HG03521 (cell line): ENCODE data around the gene ITLN1.

Source experiments
- ATAC-seq: cut with Tn5 transposase; IDR thresholded peaks from one replicate; pipeline ENCODE4 v1.9.1; 2021; ENCODE audit warnings: mild to moderate bottlenecking, moderate library complexity; ENCODE audit not compliant: unreplicated experiment

The ITLN1 gene

DNA sequence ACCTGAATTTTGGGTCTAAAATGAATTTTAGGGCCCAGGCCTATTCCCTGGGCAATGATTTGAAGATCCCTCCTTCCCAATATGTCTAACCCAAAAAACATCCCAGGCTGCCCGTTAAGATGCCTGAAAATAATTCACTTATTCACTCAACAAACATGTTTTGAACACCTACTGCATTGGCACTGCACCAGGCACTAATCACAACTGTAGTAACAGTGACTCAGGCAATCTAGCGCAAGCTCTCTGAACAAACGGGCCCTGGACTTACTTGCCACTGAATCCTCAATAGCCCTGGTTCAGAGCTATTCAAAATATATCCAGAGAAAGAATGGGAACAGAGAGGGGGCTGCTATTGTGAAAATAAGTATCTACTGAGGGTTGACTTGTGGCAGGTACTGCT is 26.5 kb downstream of the ITLN1 start:
- ATAC-seq: no peak

DNA sequence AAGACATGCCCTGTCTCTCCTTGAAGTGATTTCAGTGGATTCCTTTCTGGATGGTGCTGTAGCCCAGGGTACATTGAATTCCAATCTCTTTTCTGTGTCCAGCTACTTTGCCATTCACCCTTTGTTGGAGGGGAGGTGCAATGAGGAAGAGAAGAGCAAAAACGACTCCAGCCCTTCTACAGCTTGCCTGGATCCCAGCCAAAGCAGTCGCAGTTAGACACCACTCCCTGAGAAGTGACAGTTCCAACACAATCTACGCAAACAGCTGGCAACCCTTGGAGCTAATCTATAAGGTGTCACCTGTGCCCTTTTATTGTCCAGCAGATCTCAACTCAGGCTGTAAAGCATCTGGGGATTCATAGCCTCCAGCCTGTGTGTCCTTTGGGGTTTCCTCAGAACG is 26.9 kb downstream of the ITLN1 start:
- ATAC-seq: no peak

DNA sequence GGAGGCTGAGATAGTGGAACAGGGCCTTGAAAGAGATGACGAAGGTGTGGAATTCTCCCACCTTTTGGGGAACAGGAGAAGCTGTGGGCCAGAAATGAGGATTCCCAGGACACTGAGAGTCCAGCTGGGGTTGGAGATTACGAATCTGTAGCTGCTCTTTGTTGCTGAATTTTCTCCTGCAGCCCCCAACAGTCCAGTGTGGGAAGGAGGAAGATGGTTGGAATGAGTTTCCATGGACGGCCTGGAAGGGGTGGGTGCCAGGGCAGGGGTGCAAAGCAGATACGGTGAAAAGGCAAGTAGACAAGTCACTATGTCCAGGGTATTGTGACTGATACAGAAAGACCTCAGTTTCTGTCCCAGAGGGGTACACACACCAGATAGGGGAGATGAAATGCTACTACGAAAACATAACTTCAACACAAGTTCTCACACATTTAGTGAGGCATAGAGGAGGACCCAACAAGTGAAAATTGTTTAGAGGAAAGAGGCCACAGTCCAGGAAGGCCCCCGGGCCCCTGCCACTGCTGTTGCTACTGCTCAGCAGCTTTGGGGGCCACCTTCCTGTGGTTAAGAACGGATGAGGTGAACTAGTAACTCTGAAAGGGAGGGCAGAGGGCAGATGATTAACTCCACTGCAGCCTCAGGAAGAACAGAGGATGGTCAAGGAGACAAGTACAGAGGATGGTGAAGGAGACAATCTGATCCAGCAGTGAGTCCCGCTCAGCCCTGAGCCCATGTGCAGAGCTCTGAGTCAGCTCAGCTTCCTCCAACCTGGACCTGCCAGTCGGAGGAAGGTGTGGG is 29.6 kb downstream of the ITLN1 start:
- ATAC-seq: peak; percentile 69

DNA sequence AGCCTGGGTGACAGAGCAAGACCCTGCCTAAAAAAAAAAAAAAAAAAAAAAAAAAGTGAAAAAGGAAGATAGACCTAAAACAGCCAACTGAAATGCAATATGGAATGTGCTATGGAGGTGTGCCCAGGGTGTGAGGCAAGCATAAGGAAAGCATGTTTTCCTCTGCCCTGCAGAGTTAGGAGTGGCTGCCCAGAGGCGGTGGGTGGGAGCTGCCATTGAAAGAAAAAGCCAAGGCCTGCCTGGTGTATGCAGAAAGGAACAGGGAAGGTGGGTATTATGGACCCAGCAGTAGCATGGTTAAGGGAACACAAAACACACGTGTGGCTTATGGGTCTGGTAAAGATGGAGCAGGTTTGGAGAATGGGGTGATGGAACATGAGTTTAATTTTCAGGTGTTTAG is 31.2 kb downstream of the ITLN1 start:
- ATAC-seq: no peak

DNA sequence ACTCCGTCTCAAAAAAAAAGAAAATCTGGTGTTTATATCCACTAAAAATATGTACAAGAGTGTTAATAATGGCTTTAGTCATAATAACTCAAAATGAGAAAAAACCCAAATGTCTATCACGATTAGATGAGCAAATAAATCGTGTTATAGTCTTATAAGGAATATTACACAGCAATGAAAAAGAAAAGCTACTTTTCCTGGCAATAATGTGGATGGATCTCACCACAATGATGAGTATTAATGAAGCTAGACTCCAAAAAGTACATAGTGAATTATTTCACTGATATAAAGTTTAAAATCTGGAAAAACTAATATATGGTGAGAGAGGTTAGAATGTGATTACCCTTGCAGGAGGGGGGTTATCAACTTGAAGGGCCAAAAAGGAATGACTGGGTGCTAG is 32.0 kb downstream of the ITLN1 start:
- ATAC-seq: no peak

DNA sequence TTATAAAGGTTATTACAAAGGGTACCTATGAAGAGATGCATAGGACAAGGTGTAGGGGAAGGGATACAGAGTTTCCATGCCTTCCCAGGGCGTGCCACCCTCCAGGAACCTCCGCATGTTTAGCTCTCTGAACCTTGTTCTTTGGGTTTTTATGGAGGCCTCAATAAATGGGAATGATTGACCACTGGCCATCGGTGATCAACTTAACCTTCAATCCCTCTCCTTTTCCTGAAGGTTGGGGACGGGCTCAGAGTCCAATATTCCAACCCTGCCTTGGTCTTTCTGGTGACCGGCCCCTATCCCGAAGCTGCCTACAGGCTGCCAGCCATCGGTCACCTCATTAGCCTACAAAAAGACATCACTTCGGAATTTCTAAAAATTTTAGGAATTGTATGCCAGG is 34.0 kb downstream of the ITLN1 start:
- ATAC-seq: no peak

DNA sequence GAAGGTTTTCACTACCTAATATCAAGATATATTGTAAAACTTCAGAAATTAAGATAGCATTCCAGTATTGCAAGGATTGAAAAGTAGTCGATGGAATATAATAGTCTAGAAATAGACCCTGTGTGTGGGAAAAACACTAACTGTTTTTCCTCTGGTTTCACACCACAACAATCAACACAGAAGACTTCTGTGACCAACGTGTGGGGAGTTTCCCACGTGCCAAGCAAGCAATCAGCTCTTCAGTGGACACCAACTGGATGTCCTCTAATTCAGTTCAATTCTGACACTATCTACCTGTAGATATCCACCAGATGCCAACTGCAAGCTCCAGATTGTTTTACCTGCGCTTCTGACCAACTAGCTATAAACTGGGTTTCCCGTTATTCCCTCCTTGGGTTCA is 34.4 kb downstream of the ITLN1 start:
- no peak for ATAC-seq

DNA sequence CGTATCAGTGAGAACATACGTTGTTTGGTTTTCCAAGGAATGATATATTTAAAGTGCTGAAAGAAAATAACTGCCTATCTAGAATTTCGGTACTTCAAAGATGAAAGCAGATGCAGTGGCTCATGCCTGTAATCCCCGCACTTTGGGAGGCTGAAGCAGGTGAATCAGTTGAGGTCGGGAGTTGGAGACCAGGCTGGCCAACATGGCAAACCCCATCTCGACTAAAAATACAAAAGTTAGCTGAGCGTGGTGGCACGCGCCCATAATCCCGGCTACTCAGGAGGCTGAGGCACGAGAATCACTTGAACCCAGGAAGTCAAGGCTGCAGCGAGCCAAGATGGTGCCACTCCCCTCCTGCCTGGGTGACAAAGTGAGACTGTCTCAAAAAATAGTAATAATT is 38.7 kb downstream of the ITLN1 start:
- no peak for ATAC-seq

DNA sequence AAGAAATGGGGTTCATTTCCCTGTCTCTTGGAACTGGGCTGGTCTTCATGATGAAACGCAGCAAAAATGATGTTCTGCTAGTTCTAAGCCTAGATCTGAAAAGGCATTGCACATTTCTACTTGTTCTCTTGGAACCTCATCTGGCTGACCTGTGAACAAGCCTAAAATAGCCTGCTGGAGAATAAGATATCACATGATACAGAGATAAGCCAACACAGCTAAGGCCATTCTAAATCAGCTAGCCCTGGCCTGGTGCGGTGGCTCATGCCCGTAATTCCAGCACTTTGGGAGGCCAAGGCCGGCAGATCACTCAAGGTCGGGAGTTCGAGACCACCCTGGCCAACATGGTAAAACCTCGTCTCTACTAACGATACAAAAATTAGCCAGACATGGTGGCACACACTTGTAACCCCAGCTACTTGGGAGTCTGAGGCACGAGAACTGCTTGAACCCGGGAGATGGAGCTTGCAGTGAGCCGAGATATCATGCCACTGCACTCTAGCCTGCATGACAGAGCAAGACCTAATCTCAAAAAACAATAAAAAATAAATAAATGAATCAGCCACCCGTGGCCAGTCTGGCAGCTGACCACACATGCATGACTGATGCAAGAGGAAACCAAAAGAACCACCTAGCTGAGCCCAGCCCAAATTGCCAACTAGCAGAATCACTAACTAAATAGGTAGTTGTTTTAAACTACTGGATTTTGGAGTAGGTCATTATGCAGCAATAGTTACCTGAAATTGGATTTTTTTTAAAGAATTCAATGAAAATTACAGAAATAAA is 40.3 kb downstream of the ITLN1 start:
- no peak for ATAC-seq

DNA sequence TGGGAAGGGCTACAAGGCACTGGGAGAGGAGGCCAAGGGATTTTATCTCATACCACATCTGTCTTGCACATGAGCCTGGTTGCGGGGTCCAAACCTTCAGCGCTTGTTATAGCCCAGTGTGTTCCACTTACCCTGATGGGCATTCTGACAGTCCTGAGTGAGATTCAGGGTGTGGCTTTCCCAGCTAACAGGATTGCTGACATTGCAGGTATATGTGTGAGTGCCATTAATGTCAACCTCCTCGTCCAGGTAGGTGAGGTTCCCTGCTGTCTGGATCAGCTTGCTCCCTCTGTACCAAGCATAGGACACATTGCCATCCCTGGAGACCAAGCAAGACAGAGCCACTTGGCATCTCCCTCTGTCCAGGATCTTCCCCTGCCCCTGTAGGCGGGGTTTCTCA is 43.9 kb downstream of the ITLN1 start:
- ATAC-seq: no peak

DNA sequence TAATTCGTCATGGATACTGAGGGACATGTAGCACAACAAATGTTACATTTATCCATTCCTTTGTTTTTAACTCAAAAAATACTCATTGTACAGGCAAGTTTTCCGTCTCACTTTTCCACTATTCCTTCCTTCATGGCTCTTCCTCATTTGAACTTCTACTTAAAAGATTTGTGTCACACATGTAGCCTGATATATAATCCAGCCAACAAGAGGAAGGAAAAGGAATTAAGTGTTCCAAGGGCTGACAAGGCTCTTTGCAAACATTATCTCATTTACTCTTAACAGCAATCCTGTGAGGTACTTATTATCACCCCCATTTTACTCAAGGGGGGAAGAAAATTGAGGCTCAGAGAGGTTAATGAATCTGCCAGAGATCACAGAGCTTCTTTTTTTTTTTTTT is 45.2 kb downstream of the ITLN1 start:
- ATAC-seq: no peak

DNA sequence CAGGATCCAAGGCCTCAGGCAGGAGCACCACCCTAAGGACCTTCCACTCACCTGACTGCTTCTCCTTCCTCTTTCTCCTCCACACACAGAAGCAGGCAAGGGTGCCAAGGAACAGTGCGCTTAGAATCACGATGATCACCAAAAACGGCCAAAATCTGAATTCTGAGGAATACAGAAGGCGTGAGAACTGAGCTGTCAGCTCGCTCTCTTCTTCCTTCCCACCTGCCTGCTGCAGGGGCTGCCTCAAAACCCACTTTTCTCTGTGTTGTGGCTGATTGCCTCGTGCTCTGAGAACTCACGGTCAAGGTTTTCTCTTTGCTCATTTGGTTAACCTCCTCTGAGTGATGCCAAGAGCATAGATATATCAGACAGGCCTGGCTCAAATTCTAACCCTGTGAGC is 46.1 kb downstream of the ITLN1 start:
- ATAC-seq: no peak

DNA sequence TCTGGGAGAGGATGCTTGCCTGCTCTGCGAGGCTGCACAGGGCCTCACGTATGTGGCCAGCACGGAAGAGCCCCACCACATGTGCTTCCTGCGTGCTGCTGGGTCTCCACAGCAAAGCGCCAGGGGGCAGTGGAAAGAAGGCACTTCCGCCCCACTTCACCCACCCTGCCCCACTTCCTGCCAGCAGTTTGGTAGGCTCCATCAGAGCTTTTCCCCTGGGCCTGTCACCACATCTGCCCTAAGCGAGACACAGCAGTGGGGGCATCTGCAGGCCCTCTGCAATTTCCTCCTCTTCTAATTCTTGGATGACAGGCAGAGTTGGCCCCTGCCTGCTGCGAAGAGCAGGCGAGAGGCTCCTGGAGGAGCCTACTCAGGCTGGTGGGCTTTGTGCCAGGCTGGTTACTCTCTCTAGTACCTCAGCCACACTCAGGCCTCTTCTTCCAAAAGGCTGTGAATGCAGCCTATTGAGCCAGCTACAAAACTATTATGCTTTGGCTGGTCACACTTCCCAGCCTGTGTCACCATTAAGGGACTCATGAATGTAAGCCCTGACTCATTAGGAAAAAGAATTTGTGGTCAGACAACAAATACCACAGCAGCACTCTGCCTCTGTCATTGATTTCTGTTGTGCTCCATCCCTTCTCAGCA is 47.3 kb downstream of the ITLN1 start:
- peak; percentile 73 for ATAC-seq

DNA sequence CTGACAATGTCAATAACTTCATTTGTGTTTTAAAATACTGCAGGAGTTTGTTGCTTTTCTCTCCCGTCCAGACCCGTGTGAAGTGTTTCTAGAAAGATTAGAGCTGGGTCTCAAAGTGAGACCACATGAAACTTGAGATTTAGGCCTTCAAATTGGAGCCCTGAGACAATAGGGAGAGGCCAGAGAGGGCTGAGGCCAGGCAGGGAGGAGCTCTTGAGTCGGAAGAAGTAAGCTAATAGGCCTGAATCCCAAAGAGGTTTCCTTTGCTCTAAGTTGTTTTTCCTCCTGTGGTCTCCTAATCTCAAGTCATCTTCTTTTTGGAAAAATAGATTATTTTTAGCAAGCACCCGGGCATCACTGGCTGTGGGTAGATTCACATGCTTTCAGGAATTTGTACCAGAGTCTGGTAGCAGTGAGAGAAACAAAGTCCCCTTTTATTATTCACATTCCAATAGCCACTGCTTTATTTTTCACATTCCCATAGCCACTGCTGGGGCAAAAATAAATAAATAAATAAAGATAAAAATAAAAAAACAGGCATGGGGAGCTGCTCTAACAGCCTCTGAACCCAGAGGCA is 47.9 kb downstream of the ITLN1 start:
- no peak for ATAC-seq

DNA sequence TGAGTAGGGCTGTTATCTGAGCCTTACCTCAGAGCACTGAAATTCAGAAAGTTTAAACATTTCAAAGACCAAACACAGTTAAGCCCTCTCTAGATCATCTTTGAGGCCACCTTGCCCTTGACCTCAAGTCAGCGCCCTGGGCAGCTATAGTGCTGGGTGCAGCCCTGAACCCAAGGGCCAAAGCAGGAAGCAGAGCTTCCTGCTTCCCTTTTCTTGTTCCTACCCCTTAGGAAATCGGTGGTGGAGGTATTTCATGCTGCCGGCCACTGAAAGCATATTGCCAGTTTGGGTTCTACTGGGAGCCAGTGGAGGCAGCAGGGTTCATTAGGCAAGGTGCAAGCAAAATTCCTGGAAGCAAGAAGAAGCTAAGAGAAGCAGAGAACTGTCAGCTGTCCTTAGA is 48.4 kb downstream of the ITLN1 start:
- no peak for ATAC-seq

DNA sequence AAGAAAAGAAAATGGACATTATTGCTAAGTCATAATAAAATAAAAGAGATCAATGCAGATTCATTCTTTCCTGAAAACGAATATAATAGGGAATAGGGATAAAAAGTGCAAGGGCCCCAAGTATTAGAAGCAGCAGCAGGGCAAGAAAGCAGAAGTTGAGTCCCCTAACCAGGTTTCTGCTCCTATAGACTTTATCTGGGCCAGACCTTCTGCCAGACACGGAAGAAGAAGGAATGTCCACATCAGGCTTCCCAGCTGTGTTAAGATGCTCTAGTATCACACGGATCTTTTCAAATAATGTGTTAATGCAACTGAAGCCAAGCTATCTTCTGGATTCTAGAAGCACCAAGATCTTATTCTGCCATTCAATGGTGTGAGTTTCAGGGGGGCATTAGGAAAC is 49.2 kb downstream of the ITLN1 start:
- ATAC-seq: no peak

DNA sequence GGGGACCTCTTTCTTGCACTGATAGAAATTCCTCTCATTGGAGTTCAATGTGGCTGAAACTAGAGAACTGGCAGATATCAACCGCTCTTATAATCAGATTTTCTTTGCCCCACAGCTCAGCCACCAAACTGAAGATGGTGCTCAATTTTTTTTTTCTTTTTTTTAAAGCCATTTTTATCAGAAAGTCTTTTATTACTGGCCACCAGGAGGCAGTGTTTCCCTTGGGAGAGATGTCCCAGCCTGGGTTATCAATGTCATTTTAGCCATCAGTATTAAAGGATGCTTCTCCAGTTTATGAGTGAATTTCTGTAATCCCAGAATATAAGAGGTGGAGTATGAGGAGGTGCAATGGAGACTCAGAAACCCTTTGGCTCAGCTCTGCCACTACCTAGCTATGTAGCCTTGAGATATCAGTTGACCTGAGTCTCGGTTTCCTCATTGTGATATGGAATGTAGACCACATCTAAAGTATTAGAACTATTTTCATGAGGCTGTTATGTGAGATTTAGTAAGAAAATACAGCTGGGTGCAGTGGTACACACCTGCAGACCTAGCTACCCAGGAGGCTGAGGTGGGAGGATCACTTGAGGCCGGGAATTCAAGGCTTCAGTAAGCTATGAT is 49.9 kb downstream of the ITLN1 start:
- ATAC-seq: no peak

DNA sequence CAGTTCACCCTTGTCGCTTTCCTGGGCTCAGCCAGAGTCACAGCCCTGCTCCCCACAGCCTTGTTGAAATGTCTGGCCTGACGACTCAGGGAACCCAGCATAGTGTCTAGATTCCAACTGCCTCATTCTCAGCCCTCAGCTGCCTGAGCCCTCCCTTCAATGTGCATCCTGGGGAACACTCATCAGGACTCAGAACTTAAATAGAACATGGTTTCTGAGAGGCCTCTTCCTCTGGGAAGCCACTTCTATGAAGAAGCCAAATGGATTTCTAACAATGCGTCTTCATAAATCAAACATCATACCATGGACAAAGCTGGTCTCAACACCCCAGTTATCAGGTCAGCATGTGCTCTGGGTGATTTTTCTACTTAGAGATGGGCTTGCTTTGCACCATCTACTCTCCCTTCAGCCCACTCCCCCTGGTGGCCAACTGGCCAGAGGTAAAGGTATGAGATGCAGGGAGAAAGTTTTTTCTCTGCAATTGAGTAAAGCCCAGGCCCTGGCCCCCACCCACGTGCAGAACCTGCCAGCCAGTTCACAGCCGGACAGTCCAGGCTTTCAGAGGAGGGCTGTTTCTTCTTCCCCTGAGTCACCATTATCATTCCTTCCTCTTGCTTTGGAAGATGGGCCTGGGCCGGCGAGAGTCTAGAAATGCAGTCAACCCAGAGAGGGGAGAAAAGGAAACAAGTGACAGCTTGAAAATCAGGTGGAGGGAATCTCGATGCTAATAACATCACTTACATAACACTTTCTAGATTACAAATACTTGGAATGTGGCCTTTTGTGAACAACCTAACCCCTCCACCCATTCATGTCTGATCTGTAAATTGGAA is 54.4 kb downstream of the ITLN1 start:
- no peak for ATAC-seq

DNA sequence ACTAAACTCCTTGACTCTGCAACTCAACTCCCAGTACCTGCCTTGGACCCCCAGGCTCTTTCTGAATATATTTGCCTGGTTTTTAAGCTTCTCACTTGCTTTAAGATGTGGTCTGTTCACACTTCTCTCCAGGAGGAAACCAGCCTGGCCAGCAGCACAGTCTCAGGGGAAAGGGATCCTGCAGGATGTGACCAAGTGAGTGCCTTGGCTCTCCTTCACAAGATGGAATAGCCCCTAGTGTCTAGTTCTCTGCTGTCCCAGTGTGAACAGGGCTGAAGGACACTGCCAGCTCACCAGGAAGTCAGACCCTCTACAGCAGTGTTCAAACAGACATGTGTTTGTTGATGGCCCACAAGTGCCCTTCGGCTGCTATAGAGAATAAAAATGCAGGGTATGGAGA is 55.2 kb downstream of the ITLN1 start:
- ATAC-seq: no peak

DNA sequence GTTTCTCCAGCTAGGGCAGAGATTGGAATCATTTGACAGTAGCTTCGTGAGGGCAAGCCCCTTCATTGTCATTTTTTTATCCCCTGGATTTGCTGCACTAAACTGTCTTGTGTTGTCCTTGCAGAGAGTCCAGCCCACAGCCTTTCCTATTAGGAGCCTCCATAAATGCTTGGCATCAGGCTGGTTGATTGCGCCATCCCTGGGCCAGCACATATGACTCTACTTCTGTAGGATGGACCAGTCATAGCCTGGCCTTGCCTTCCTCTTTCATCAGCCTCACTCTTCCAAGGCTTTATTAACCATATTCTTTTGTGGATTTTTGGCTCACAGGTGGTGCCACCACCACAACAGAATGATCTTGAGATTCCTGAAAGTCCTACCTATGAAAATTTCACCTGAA is 57.6 kb downstream of the ITLN1 start:
- ATAC-seq: no peak
